ENCODE measurements around the gene CLIP1.

GRCh38 chr12:122403831-122404230 lies 18.6 kb downstream of the CLIP1 start:
- TF ChIP-seq POLR2A (IDR thresholded peaks at IDR 0.05), result no peak
- TF ChIP-seq CTCF (IDR thresholded peaks at IDR 0.05), result no peak
